Spleen (tissue), 11 donors: ENCODE data around the gene SYNGAP1. TPM values are rescaled to one million over a fixed set of nuclear protein-coding genes. Genes with fewer than 3 reads are reported as not detected.

Experiments used
- DNase-seq: peaks from one replicate; pipeline ENCODE4 v3.0.0-alpha.2; 2020
- H3K27ac ChIP-seq, 8 donors: fragments of 200-600 bp; sonication (generic) in 7 of 8; 1 replicate in 4 of 8; 2 replicates in 4 of 8; pipeline versions ENCODE4 v1.5.0 to v1.8.0; 2016 to 2021; ENCODE audit warnings: inconsistent platforms in 4 of 8, mild to moderate bottlenecking in 4 of 8, moderate library complexity in 1 of 8
- H3K27me3 ChIP-seq, 7 donors: fragments of 200-600 bp; sonication (generic) in 6 of 7; replicated peaks in 1 of 7; 1 replicate in 4 of 7; 2 replicates in 3 of 7; pipeline versions ENCODE4 v1.5.0 to v1.8.0; 2016 to 2021; ENCODE audit warnings: inconsistent platforms in 3 of 7, mild to moderate bottlenecking in 1 of 7
- H3K36me3 ChIP-seq, 6 donors: fragments of 200-600 bp; sonication (generic) in 5 of 6; 1 replicate in 4 of 6; 2 replicates in 2 of 6; pipeline versions ENCODE4 v1.5.0 to v1.8.0; 2016 to 2021; ENCODE audit warnings: inconsistent platforms in 2 of 6
- H3K4me1 ChIP-seq, 6 donors: fragments of 200-600 bp; sonication (generic) in 5 of 6; 1 replicate in 3 of 6; 2 replicates in 3 of 6; pipeline versions ENCODE4 v1.5.0 to v1.8.0; 2016 to 2021; ENCODE audit warnings: inconsistent platforms in 3 of 6
- H3K4me3 ChIP-seq, 8 donors: fragments of 200-600 bp; sonication (generic) in 7 of 8; 1 replicate in 4 of 8; 2 replicates in 4 of 8; pipeline versions ENCODE4 v1.5.0 to v1.8.0; 2016 to 2021; ENCODE audit warnings: inconsistent platforms in 4 of 8, mild to moderate bottlenecking in 4 of 8, moderate library complexity in 2 of 8
- H3K9me3 ChIP-seq, 8 donors: fragments of 200-600 bp; sonication (generic) in 7 of 8; 1 replicate in 4 of 8; 2 replicates in 4 of 8; pipeline versions ENCODE4 v1.5.0 to v1.8.0; 2016 to 2021; ENCODE audit warnings: inconsistent platforms in 4 of 8
- CTCF ChIP-seq, 11 experiments: fragments of 200-600 bp in 7 of 11; fragments of 450-650 bp in 4 of 11; sonication (generic) in 4 of 11; IDR thresholded peaks in 8 of 11; conservative IDR thresholded peaks in 3 of 11; 1 replicate in 7 of 11; 2 replicates in 4 of 11; pipeline versions ENCODE4 v1.4.0 to v1.8.0; 2016 to 2021; ENCODE audit warnings: antibody characterized with exemption in 11 of 11, inconsistent platforms in 4 of 11, mild to moderate bottlenecking in 1 of 11
- POLR2A ChIP-seq, 3 donors: fragments of 450-650 bp; IDR thresholded peaks; one replicate each; pipeline ENCODE4 v1.5.1; 2017; ENCODE audit warnings: antibody characterized with exemption in 3 of 3, mild to moderate bottlenecking in 1 of 3
- POLR2AphosphoS5 ChIP-seq, 3 donors: sonication (generic); formaldehyde crosslinking; IDR thresholded peaks; one replicate each; pipeline ENCODE4 v1.5.1; 2017; ENCODE audit warnings: antibody characterized with exemption in 3 of 3
- WGBS, 5 donors: extraction: QIAGEN DNeasy Blood & Tissue Kit in 3 of 5; methylation state at CpG; one replicate each; pipeline versions ENCODE4 v1.1.5 to v1.1.7; 2013 to 2018; 5-methylcytosine and 5-hydroxymethylcytosine counted together
- intact Hi-C: fragments of 100-400 bp; cut with DNase I; formaldehyde crosslinking; loops from one replicate; pipeline ENCODE4 v1.15.0; 2023; ENCODE audit warnings: low total_unique reads
- polyA plus RNA-seq, 3 donors: library from polyadenylated mRNA; stranded (reverse); fragments of 200-250 nt; gene quantifications; one replicate each; pipeline ENCODE4 v1.2.1, GENCODE V29; 2013
- total RNA-seq, 7 donors: library from RNA; depleted of rRNA in 3 of 7; stranded (reverse); fragments of >200 nt in 3 of 7; fragmentation: NEBNext Ultra II Directional in 4 of 7; extraction: Animal tissue kit (Norgen Biotek cat#: 25700) in 4 of 7; gene quantifications; one replicate each; pipeline versions ENCODE4 v1.1.0 to v1.2.1, GENCODE V29; 2016 to 2021
- donor health status: healthy with polysubstance abuse.
- donor health status: DM: no; HTN: no; CAD: no; lungs with moderate emphysema.
- donor health status: DM: no; HTN: no; CAD: no.
- donor health status: Bipolar disorder and iron deficiency.
- donor health status: healthy.
- donor health status: DM: no; HTN: no; CAD: no.
- donor health status: DM: yes; HTN: yes; CAD: no.

The SYNGAP1 gene
- total and polyA plus RNA-seq, 10 donors: 3.6 to 30.8 (median 23.9) TPM

- Histone ChIP-seq H3K4me1 (peaks cover 0 to 2% (median 0%) of the 10 kb centered on the region in 6 donors), H3K36me3 (peaks cover 0 to 90% (median 50%) of the 10 kb centered on the region in 6 donors), H3K27me3 (no peaks in the 10 kb centered on the region), H3K4me3 (no peak overlapping the region), H3K9me3 (no peaks in the 10 kb centered on the region), H3K27ac (no peak overlapping the region)
- TF ChIP-seq POLR2A (IDR thresholded peaks at IDR 0.05) (no peak), POLR2AphosphoS5 (IDR thresholded peaks at IDR 0.05) (no peak)
- intact Hi-C loops: loop anchor here (10.0 kb wide), 1 partner anchor 136 kb away; no protein-coding TSS in a partner anchor
- DNase-seq: no peak
- WGBS, 5 donors: 91 to 97% (median 93%) methylated on average over 3 of the region's 3 CpGs
Observed at GRCh38 chr6:33438978-33439594, 19.2 kb downstream of the SYNGAP1 start.

GRCh38 chr6:33439956-33440648 is 20.2 kb downstream of the SYNGAP1 start:
- no peak for DNase-seq
- Histone ChIP-seq H3K36me3 (peaks cover 0 to 97% (median 54%) of the 10 kb centered on the region in 6 donors), H3K27me3 (no peaks in the 10 kb centered on the region), H3K27ac (no peak overlapping the region), H3K4me3 (no peak overlapping the region), H3K9me3 (no peaks in the 10 kb centered on the region), H3K4me1 (peaks cover 0 to 11% (median 0%) of the 10 kb centered on the region in 6 donors)
- no peak for TF ChIP-seq POLR2AphosphoS5 (IDR thresholded peaks at IDR 0.05)
- WGBS, 5 donors: 77 to 81% (median 79%) methylated on average over 9 of the region's 9 CpGs
- intact Hi-C loops: loop anchor here (10.0 kb wide), 1 partner anchor 135 kb away; no protein-coding TSS in a partner anchor

DNA sequence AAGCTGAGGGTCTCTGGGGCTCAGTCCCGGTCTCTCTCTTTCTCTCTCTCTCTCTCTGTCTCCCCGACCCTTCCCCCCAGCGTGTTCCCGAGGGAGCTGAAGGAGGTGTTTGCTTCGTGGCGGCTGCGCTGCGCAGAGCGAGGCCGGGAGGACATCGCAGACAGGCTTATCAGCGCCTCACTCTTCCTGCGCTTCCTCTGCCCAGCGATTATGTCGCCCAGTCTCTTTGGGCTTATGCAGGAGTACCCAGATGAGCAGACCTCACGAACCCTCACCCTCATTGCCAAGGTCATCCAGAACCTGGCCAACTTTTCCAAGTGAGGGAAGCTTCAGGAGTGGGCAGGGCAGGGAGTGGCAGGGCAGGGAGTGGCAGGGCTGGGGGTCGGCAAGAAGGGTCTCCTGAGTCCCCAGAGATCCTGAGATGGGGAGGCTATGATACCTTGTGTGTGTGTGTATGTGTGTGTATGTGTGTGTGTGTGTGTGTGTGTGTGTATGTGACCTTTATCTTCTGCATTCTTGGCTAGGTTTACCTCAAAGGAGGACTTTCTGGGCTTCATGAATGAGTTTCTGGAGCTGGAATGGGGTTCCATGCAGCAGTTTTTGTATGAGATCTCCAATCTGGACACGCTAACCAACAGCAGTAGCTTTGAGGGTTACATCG is 20.9 kb downstream of the SYNGAP1 start:
- intact Hi-C loops: no loop called here
- H3K4me1 ChIP-seq: peaks cover 0 to 17% (median 0%) of the 10 kb centered on the region in 6 donors
- no peak for DNase-seq
- TF ChIP-seq POLR2AphosphoS5 (IDR thresholded peaks at IDR 0.05) (peak in 1 of 3 donors; percentile 31), CTCF (IDR thresholded peaks at IDR 0.05 in 8 of 11, conservative IDR thresholded peaks at IDR 0.05 in 3 of 11) (no peak), POLR2A (IDR thresholded peaks at IDR 0.05) (no peak)
- peaks cover 0 to 91% (median 48%) of the 10 kb centered on the region in 6 donors for H3K36me3 ChIP-seq
- H3K9me3 ChIP-seq: no peaks in the 10 kb centered on the region
- no peak overlapping the region for H3K4me3 ChIP-seq
- H3K27ac ChIP-seq: no peak overlapping the region
- H3K27me3 ChIP-seq: no peaks in the 10 kb centered on the region
- WGBS, 5 donors: 79 to 88% (median 83%) methylated on average over 19 of the region's 19 CpGs

- Histone ChIP-seq H3K27ac (no peak overlapping the region), H3K4me3 (no peak overlapping the region), H3K36me3 (peaks cover 0 to 90% (median 43%) of the 10 kb centered on the region in 6 donors), H3K9me3 (no peaks in the 10 kb centered on the region), H3K27me3 (no peaks in the 10 kb centered on the region), H3K4me1 (peaks cover 0 to 24% (median 0%) of the 10 kb centered on the region in 6 donors)
- no peak for TF ChIP-seq CTCF (IDR thresholded peaks at IDR 0.05 in 8 of 11, conservative IDR thresholded peaks at IDR 0.05 in 3 of 11)
- peak in 1 of 3 donors; percentile 10 for TF ChIP-seq POLR2AphosphoS5 (IDR thresholded peaks at IDR 0.05)
- no peak for TF ChIP-seq POLR2A (IDR thresholded peaks at IDR 0.05)
- 92 to 96% (median 94%) methylated on average over 9 of the region's 9 CpGs for WGBS, 5 donors
- no peak for DNase-seq
- intact Hi-C loops: no loop called here
Observed at GRCh38 chr6:33441457-33441856, 21.6 kb downstream of the SYNGAP1 start.
